MCF 10A (cell line): ENCODE results near the gene RPRM. TPM values are rescaled to one million over a fixed set of nuclear protein-coding genes. Genes with fewer than 3 reads are reported as not detected.
"Not testable (repeated sequence)": the region's sequence is repeated elsewhere in the genome, so short reads cannot be mapped to it uniquely, and the experiment has no call there.

ENCODE experiments used
- BruUV-seq: library from RNA; stranded (reverse); fragments of 400-500 nt; replicated peaks from 2 replicates; lab custom pipeline; 2021; lab: Mats Ljungman, UMichigan
- CTCF ChIA-PET: fragments of 300-600 bp; sonication (Branson Sonifier 250); formaldehyde crosslinking; extraction: SDS; loops from one replicate; lab custom pipeline; 2021; ENCODE audit warnings: antibody characterized with exemption, inconsistent platforms; lab: Yijun Ruan, JAX
- POLR2A ChIA-PET: fragments of 300-600, 350-650 bp; sonication (Branson Sonifier 250); formaldehyde crosslinking; extraction: SDS; loops from one replicate; lab custom pipeline; 2020; ENCODE audit warnings: antibody characterized with exemption, inconsistent platforms; lab: Yijun Ruan, JAX
- DNase-seq: peaks from one replicate; pipeline ENCODE4 v3.0.0-alpha.2; 2018; ENCODE audit not compliant: unreplicated experiment
- H3K27ac Mint-ChIP-seq: one replicate; pipeline ENCODE4 v1.8.0; 2022; ENCODE audit warnings: mild to moderate bottlenecking, low read depth, mixed read lengths; ENCODE audit not compliant: unreplicated experiment
- H3K27me3 Mint-ChIP-seq: one replicate; pipeline ENCODE4 v1.8.0; 2022; ENCODE audit warnings: mixed read lengths; ENCODE audit not compliant: insufficient read depth, unreplicated experiment
- H3K36me3 Mint-ChIP-seq: one replicate; pipeline ENCODE4 v1.8.0; 2022; ENCODE audit warnings: mild to moderate bottlenecking, moderate library complexity, mixed read lengths; ENCODE audit not compliant: insufficient read depth, unreplicated experiment
- H3K4me1 Mint-ChIP-seq: one replicate; pipeline ENCODE4 v1.8.0; 2022; ENCODE audit warnings: mixed read lengths; ENCODE audit not compliant: insufficient read depth, unreplicated experiment
- H3K4me3 Mint-ChIP-seq: one replicate; pipeline ENCODE4 v1.8.0; 2022; ENCODE audit warnings: mild to moderate bottlenecking, moderate library complexity, mixed read lengths; ENCODE audit not compliant: unreplicated experiment
- H3K9me3 Mint-ChIP-seq: one replicate; pipeline ENCODE4 v1.8.0; 2022; ENCODE audit warnings: mixed read lengths; ENCODE audit not compliant: unreplicated experiment
- CTCF ChIP-seq: fragments of 200-600 bp; IDR thresholded peaks from one replicate; pipeline ENCODE4 v1.8.0; 2022; ENCODE audit warnings: antibody characterized with exemption, mild to moderate bottlenecking; ENCODE audit not compliant: unreplicated experiment
- intact Hi-C: fragments of 100-400 bp; cut with micrococcal nuclease; formaldehyde crosslinking; loops from 2 replicates; pipeline ENCODE4 v1.14.1; 2022
- total RNA-seq: library from RNA; stranded (reverse); gene quantifications from 2 replicates; pipeline ENCODE4 v1.2.3, GENCODE V29; 2022

Gene RPRM
- total RNA-seq, 1 experiment from 2014 or later = not detected

DNA sequence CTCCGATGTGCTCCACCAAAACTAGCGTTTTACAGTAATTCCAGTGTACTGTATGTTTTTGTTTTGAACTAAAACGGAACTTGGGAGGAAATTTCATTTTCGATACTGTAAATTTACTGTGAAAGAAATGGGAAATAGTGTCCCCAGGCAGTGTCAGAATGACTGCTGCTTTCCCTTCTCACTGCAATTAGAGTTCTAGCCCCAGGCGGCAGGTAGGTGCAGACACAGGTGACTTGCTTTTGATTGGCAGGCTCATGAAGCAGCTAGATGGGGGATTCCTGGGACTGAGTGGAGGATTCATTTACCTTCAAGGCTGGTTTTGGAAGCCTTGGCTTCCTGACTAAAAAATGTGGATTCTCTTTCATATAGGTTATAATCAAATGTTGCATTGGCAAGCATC lies 27.0 kb downstream of the RPRM start:
- TF ChIP-seq CTCF = no peak
- Mint-ChIP-seq H3K4me1 (no peaks in the 10 kb centered on the region), H3K9me3 (no peaks in the 10 kb centered on the region), H3K27ac (no peak overlapping the region), H3K27me3 (no peaks in the 10 kb centered on the region), H3K4me3 (no peak overlapping the region), H3K36me3 (no peaks in the 10 kb centered on the region)
- intact Hi-C loops = no loop called here
- BruUV-seq = no TSS peak
- POLR2A ChIA-PET = no interaction called here
- no peak for DNase-seq
- CTCF ChIA-PET = no interaction called here

GRCh38 chr2:153443106-153443505 lies 35.5 kb downstream of the RPRM start:
- BruUV-seq = no TSS peak
- Mint-ChIP-seq H3K4me1 (no peaks in the 10 kb centered on the region), H3K27me3 (no peaks in the 10 kb centered on the region), H3K4me3 (no peak overlapping the region), H3K27ac (no peak overlapping the region), H3K36me3 (no peaks in the 10 kb centered on the region), H3K9me3 (peaks cover 14% of the 10 kb centered on the region)
- no peak for DNase-seq
- intact Hi-C loops = no loop called here
- ChIA-PET POLR2A (no interaction called here), CTCF (interaction anchor here (0.6 kb wide), 1 partner anchor 13 kb away, joined by 3 read pairs; no protein-coding TSS in a partner anchor)
- no peak for TF ChIP-seq CTCF

GRCh38 chr2:153442616-153443015 lies 35.9 kb downstream of the RPRM start:
- H3K4me3 Mint-ChIP-seq, POLR2A ChIA-PET, intact Hi-C loops, BruUV-seq, H3K27ac Mint-ChIP-seq, H3K36me3 Mint-ChIP-seq, H3K27me3 Mint-ChIP-seq, H3K4me1 Mint-ChIP-seq, DNase-seq: not testable (repeated sequence)
- H3K9me3 Mint-ChIP-seq = peaks cover 15% of the 10 kb centered on the region
- CTCF ChIA-PET = interaction anchor here (0.6 kb wide), 1 partner anchor 12 kb away, joined by 3 read pairs; no protein-coding TSS in a partner anchor

GRCh38 chr2:153440090-153440489 lies 38.5 kb downstream of the RPRM start:
- CTCF ChIA-PET, DNase-seq, H3K4me3 Mint-ChIP-seq, POLR2A ChIA-PET, H3K36me3 Mint-ChIP-seq, BruUV-seq, H3K27me3 Mint-ChIP-seq, intact Hi-C loops, H3K27ac Mint-ChIP-seq, H3K4me1 Mint-ChIP-seq: not testable (repeated sequence)
- H3K9me3 Mint-ChIP-seq = peaks cover 22% of the 10 kb centered on the region

DNA sequence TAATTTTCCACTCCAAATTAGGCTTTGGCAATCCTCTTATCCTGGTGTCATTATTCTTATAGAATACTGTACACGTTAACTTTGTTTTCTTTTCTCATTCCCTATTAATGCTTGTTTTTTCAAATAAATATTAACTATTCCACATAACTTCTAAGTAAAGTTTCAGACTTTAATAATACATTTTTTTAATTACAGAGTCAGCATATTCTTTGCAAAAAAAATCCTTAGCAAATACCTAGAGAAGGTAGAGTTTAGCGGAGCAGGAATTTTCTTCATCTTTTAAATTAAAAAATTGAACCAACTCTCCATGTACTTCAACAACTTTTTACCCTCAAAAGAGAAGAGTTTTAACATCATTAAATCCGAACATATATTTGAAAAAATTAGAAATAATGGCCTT lies 45.2 kb downstream of the RPRM start:
- no TSS peak for BruUV-seq
- Mint-ChIP-seq H3K36me3 (no peaks in the 10 kb centered on the region), H3K27ac (no peak overlapping the region), H3K4me1 (no peaks in the 10 kb centered on the region), H3K27me3 (no peaks in the 10 kb centered on the region), H3K9me3 (peaks cover 11% of the 10 kb centered on the region), H3K4me3 (no peak overlapping the region)
- CTCF ChIA-PET = no interaction called here
- intact Hi-C loops = no loop called here
- POLR2A ChIA-PET = no interaction called here
- no peak for TF ChIP-seq CTCF
- DNase-seq = no peak
